Erythroblast (primary cell): ENCODE results near the gene SLC35D1.
A peak's percentile ranks its signal among the peaks of the same experiment; 100 is the strongest.

Experiments used
- DNase-seq, 2 experiments: peaks; one replicate each; lab custom pipeline; 2025; lab: John Stamatoyannopoulos, UW
- GATA1 ChIP-seq: IDR thresholded peaks from 2 replicates; pipeline ENCODE4 v1.6.1; 2011; ENCODE audit warnings: low read depth, mild to moderate bottlenecking, control low read depth, low read length, moderate library complexity
- POLR2A ChIP-seq: IDR thresholded peaks from 2 replicates; pipeline ENCODE4 v1.6.1; 2011; ENCODE audit warnings: mild to moderate bottlenecking, low read length

Gene SLC35D1

DNA sequence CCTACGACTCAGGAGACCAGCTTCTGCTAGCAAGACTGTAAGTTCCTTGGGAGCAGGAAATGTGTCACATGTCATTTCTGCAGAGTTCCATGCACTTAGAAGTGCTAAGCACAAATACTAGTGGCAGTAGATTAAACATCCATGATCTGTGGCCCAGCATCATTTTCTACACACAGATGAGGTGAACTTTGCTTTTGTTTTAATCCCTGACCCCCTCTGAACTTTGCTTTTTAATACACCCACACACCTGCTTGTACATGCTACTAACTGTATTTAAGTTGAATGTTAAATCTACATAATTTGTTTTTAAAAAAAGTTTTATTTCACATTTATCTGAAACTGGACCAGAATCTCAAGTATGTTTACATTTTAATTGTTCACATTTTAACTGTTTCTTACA lies 24.5 kb downstream of the SLC35D1 start:
- no peak for TF ChIP-seq POLR2A
- TF ChIP-seq GATA1 = no peak
- no peak for DNase-seq

DNA sequence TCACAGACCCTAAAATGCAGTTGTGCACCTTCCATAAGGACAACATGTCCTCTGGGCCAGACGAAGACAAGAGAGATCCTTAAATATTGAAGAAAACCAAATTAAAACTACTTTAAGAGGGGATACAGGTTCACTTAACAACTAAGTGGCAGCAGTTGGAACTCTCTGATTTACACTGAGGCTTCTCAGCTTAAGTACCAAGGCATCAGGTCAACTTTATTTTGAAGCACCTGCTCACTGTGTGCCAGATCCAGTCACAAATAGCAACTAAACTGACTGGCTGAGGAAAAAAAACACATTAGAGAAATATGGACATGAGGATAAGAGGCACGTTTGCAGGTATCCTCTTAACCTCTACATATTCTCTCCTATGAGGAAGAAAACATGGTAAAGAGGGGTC lies 33.2 kb downstream of the SLC35D1 start:
- TF ChIP-seq POLR2A (no peak), GATA1 (no peak)
- DNase-seq = no peak

DNA sequence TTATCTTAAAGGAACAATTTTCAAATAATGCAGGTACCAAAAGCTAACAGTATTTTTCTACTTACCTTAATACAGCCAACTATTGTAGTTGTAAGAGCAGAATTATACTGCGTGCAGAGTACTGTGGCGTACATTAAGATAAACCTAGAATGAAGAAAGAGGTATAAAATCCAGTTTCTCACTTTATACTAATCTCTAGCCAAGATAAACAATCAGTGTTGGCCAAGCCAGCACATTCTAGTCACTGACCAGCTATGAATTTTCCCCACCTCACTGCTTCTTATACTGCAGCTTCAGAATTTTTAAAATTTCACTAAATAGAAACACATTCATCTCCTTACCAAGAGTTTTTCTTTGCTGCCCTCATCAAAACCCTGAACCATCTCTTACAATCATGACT lies 33.6 kb downstream of the SLC35D1 start:
- DNase-seq = no peak
- TF ChIP-seq POLR2A (no peak), GATA1 (no peak)

DNA sequence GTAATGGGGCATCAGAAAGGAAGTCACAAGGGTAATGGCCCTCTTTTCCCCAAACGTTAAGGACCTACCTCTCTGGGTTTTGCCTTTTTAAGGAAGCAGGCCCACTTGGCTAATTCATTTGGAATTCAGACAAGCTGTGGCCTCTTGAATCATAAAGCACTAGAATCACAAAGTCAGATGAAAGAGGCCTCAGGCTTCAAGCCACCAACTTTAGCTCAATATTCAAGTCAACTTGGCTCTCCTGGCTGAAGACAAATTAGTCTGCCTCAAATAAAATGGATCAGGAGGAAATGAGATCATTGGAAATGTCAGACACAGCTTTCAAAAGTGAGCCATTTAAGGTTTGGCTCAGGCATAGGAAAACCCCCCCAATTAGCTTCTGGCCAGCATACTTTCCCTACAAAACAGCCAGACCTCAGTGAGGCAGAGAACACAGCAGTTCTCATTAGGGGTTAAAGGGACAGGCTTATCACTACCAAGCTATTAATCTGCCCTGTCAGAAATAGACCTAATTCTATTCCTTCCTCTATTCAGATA lies 34.3 kb downstream of the SLC35D1 start:
- TF ChIP-seq GATA1 (no peak), POLR2A (no peak)
- DNase-seq = no peak

DNA sequence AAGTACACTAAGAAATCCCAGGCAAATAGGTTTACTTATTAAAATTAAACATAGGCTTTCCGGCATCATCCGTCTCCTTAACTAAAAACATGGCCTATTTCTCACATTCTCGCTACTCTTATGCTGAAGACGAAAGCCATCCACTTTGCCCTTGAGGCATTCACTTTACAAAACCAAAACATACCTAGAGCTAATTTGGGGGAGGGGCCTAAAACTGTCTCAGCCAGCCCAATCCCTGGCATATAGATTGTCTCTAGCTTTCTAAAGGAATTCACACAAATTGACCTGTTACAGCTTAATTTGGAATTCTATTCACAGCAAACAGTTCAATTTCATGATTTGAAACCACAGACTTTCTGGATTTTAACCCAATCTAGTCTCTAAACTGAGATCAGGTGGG lies 34.8 kb downstream of the SLC35D1 start:
- TF ChIP-seq POLR2A (no peak), GATA1 (no peak)
- no peak for DNase-seq

DNA sequence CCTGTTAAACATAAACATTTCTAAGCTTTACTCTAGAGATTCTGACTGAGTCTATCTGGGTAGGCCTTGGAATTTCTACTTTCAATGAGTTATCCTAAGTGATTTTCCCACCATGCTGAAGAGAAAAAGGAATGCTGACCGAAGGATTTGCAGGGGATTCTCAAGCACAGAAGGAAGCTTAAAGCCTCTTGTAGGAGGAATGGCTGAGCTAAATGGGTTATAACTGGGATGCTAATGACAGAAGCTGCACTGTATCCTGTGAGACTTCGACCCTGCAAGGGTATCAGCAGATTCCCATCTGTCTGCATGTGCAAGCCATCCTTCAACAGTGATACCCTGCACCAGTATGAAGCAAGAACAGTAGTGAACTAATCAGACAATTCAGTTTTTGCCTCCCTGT lies 35.4 kb downstream of the SLC35D1 start:
- TF ChIP-seq POLR2A (no peak), GATA1 (no peak)
- no peak for DNase-seq

DNA sequence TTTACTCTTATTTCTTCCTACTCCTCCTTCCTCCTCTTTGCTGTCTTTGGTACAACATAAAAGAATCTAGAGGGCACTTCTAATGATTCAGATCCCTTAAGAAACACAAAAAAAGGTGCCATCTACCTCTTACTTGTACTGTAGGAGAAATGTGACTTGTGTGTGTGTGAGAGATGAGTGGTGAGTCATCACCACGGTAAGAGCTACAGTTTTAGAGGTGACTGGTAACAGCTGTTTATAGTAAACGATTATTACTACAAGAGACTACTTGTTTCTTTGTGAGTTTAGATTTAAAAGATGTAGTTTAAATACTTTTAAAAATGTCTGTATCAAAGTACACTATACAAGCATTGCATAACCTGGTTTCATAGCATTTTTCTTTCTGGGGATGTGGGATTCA lies 40.4 kb downstream of the SLC35D1 start:
- TF ChIP-seq GATA1 (no peak), POLR2A (no peak)
- DNase-seq = peak in 1 of 2 experiments; percentile 16

DNA sequence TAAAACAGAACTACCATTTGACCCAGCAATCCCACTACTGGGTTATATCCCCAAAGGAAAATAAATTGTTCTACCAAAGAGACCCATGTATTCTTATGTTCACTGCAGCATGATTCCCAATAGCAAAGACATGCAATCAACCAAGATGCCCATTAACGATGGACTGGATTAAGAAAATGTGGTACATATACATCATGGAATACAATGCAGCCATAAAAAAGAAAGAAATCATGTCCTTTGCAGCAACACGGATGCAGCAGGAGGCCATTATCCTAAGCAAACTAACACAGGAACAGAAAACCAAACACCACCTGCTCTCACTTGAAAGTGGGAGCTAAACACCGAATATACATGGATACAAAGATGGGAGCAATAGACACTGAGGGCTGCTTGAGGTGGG lies 44.2 kb downstream of the SLC35D1 start:
- TF ChIP-seq POLR2A = no peak
- no peak for TF ChIP-seq GATA1
- no peak for DNase-seq

DNA sequence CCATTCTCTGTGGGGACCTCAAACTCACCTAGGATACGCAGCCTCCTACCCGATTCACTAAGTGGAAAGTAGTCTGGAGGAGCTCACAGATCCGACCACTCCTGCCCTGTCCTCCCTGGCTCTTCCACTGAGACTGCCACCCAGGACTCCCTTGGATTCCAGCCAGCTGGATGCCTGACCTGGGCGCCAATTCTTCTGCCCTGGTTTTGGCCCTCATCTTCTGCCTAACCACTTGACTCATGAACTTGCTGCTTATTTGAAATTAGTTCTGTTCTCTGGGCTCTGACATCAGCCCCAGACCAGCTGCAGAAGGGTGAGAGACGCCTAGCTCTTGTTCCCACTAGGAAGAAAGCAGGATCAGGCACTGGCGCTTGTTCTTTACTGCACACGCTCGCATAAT lies 48.9 kb downstream of the SLC35D1 start:
- TF ChIP-seq POLR2A (no peak), GATA1 (no peak)

DNA sequence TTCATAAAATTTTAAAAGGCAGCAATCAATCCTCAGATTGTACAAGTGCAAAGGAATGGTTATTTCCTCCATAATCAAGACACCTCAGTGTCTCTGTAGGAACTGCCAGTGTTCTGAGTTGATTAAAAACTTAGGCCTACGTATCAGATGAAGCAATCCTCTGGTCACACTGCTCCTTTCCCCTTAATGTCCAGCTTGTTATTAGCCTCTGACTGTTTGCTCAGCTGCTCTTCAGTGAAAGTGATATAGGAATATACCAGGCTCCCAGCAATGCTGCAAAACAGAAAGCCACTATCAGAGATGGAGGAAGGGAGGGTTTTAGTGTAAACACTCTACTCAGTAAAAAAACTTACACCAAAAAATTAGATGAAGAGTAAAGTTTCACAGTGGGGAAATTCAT lies 49.8 kb downstream of the SLC35D1 start:
- TF ChIP-seq GATA1 = no peak
- TF ChIP-seq POLR2A = no peak
- DNase-seq = no peak

More for the DNA sequence above, 48.9 kb downstream of the SLC35D1 start:
- DNase-seq = no peak

DNA sequence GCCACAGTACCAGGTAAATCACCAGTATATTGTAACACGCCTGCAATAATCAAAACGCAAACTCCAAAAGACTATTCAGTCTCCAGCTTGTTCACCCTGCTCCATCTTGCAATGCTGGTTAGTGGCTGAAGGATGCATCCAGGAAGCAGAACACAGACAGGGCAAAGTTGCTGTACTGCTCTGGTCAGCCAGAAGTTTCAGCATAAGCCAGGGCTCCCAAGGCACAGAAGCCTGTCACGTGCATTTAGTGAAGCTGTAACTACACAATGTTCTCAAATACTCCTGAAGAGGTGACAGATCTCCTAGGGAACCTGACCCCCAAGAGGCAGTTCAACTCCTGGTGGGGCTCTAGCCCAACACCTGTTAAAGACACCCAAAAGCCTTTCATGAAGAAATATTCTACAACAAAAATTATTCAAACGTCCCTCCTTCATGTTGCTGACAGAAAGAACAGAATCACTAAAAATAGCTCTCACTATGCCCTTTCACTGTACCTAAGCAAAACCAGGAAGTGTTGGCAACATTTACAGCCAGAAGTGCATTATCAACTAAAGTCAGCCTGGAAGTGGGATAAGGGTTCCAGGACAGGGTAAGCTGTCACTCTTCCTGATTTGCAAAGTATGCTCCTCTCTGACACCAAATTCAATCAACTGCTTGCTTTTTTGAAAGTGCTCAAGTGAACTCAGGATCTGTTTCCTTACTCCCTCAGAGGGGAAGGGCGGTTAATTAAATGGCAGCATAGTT lies 52.1 kb downstream of the SLC35D1 start:
- TF ChIP-seq POLR2A = no peak
- no peak for DNase-seq

DNA sequence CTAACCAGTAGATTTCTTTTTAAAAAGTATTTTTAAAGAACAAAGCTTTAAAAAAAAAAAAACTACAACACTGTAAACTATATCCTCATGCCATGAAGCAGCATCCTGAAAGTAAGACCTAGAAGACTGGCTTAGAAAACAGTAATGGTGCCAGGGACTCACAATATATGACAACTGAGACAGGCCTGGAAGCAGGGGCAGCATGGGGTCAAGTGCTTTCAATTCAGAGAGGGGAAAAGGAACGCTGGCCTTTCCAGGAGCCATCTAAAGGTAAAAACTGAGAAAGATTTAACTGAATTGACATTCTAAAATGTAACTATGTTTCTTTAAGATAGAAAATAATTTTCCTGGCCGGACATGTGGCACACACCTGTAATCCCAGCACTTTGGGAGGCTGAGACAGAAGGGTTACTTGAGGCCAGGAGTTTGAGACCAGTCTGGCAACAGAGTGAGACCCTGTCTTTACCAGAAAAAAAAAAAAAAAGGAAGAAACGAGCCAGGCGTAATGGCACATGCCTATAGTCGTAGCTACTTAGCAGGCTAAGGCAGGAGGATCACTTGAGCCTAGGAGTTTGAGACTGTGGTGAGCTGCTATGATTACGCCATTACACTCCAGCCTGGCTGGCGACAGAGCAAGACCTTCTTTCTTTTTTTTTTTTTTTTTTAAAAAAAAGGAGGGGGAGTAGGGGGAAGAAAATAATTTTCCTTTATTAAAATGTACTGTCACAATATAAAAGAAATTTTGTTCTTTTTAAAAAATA lies 54.1 kb downstream of the SLC35D1 start:
- no peak for DNase-seq
- TF ChIP-seq GATA1 (no peak), POLR2A (no peak)

DNA sequence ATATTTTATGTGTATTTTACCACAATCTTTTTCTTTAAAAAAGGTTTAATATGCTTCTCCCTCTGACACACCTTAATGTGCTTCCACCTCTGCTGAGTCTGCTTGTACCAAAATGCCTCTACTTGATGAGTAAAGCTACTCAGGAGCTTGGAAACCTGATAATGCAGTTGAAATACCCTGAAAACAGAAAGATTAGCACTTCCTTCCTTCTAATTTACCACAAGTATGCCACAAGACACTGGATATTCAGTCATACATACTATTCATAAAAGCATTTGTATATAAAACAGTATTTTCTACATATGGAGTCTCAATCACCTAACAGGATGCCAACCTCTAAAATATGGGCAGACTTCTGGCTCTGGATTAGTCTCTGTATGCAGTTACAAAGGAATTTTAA lies 55.0 kb downstream of the SLC35D1 start:
- TF ChIP-seq GATA1 (no peak), POLR2A (no peak)
- no peak for DNase-seq

DNA sequence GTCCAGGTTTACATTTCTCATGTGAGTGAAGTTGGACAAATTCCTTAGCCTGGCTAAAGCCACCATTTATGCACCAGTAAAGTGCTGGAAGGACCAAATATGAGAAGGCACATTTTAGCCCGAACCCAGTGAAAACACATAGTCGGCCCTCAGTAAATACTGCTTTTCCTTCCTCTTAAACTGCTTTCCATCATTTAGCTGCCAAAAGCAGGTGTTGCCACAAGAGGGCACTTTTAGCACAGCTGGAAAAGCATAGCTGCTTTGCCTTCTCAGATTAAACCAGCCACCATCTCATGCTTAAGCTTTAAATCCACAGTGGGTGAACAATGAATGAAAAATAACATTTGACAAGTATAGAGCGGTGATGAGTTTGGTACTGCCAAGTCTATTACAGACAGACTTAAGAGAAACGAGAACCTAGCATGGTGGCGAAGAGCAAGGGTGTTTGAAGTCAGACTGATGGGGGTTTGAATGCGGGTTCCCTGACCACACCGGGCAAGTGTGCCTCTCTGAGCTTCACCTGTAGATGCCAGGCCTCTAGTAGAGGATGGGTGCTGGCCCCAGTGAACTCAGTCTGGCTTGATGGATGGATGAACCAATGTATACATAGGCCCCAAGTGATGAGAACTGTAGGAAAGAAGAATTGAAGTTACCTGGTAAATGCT lies 57.8 kb downstream of the SLC35D1 start:
- no peak for TF ChIP-seq GATA1
- TF ChIP-seq POLR2A = no peak
- peak; percentile 84 for DNase-seq
